BJ (cell line): Measurements from ENCODE around the gene SOX2. TPM values are rescaled to one million over a fixed set of nuclear protein-coding genes. Genes with fewer than 3 reads are reported as not detected.
"Not testable (repeated sequence)": the region's sequence is repeated elsewhere in the genome, so short reads cannot be mapped to it uniquely, and the experiment has no call there.

Experiments used
- CTCF ChIA-PET: fragments of 350-600 bp; formaldehyde crosslinking; extraction: SDS; loops from one replicate; lab custom pipeline; 2021; ENCODE audit warnings: antibody characterized with exemption, inconsistent platforms; lab: Yijun Ruan, JAX
- POLR2A ChIA-PET: fragments of 300-600 bp; sonication (Branson Sonifier 250); formaldehyde crosslinking; extraction: SDS; loops from one replicate; lab custom pipeline; 2021; ENCODE audit warnings: antibody characterized with exemption; lab: Charles Lee
- DNase-seq: peaks from one replicate; pipeline ENCODE4 v3.0.0-alpha.2; 2011; ENCODE audit warnings: low read depth
- H3K27me3 ChIP-seq: 2 replicates; pipeline ENCODE4 v1.6.0; 2011; ENCODE audit warnings: low read length; ENCODE audit not compliant: control insufficient read depth, insufficient read depth
- H3K36me3 ChIP-seq: 2 replicates; pipeline ENCODE4 v1.5.1; 2011; ENCODE audit warnings: low read length; ENCODE audit not compliant: control insufficient read depth, insufficient read depth
- H3K4me3 ChIP-seq: 2 replicates; pipeline ENCODE4 v1.5.1; 2011; ENCODE audit warnings: low read depth, mild to moderate bottlenecking, control low read depth, low read length
- polyA plus RNA-seq: library from polyadenylated mRNA; depleted of rRNA; stranded (reverse); fragments of >200 nt; gene quantifications from 2 replicates; pipeline ENCODE4 v1.2.3, GENCODE V29; 2011
- TF ChIP-seq, protein P1 (sequence below): IDR thresholded peaks from 2 replicates; pipeline ENCODE4 v1.5.1; 2011; ENCODE audit warnings: low read depth, mild to moderate bottlenecking, control low read depth, inconsistent platforms, low read length, moderate library complexity; ENCODE audit not compliant: insufficient read depth

The SOX2 gene
- polyA plus RNA-seq, 1 experiment: not detected

DNA sequence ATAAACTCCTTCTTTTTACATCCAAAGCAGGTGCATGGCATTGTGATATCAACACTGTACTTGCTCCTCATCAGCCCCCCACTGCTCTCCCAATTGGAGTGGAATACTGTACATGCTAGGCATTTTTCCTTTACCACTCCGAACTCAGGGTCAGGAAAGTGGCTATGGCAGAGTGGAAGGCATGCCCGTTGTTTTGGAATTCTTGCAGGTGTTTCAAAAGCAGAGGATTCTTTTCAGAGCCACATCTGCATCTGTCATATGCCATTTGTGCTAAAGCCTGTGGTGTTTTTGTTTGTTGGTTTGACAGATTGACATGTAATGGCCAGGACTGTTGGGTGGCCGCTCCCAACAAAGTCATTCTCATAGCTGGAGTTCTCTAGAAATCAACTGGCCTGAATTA, 41.7 kb downstream of the SOX2 start:
- no peaks in the 10 kb centered on the region for H3K27me3 ChIP-seq
- POLR2A ChIA-PET: no interaction called here
- DNase-seq: no peak
- TF ChIP-seq, protein P1, sequence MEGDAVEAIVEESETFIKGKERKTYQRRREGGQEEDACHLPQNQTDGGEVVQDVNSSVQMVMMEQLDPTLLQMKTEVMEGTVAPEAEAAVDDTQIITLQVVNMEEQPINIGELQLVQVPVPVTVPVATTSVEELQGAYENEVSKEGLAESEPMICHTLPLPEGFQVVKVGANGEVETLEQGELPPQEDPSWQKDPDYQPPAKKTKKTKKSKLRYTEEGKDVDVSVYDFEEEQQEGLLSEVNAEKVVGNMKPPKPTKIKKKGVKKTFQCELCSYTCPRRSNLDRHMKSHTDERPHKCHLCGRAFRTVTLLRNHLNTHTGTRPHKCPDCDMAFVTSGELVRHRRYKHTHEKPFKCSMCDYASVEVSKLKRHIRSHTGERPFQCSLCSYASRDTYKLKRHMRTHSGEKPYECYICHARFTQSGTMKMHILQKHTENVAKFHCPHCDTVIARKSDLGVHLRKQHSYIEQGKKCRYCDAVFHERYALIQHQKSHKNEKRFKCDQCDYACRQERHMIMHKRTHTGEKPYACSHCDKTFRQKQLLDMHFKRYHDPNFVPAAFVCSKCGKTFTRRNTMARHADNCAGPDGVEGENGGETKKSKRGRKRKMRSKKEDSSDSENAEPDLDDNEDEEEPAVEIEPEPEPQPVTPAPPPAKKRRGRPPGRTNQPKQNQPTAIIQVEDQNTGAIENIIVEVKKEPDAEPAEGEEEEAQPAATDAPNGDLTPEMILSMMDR: no peak
- CTCF ChIA-PET: no interaction called here
- H3K4me3 ChIP-seq: no peak overlapping the region
- H3K36me3 ChIP-seq: no peaks in the 10 kb centered on the region

DNA sequence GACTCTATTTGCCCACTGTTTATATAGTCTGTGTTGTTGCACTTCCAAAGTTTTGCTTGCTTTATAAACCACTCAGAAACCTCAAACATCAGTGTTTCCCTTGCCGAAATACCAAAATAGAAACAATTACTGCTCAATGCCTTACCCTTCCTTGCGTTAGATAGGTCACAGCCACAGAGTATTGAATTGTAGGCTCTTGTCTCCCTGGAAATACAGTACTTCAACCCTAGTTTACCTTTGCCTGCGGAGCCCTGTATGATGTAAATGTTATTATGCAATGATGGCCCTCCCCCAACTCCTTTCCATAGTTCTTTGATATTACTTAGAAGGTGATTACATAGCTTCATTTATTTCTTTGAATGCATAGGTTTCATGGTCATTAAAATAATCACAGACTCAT, 44.2 kb downstream of the SOX2 start:
- POLR2A ChIA-PET: no interaction called here
- CTCF ChIA-PET: no interaction called here
- H3K36me3 ChIP-seq: no peaks in the 10 kb centered on the region
- TF ChIP-seq, protein P1: no peak
- no peak for DNase-seq
- H3K4me3 ChIP-seq: no peak overlapping the region
- no peaks in the 10 kb centered on the region for H3K27me3 ChIP-seq

GRCh38 chr3:181756645-181757297, 45.0 kb downstream of the SOX2 start:
- TF ChIP-seq, protein P1: no peak
- ChIA-PET POLR2A (no interaction called here), CTCF (no interaction called here)
- Histone ChIP-seq H3K27me3 (no peaks in the 10 kb centered on the region), H3K36me3 (no peaks in the 10 kb centered on the region), H3K4me3 (no peak overlapping the region)
- no peak for DNase-seq

DNA sequence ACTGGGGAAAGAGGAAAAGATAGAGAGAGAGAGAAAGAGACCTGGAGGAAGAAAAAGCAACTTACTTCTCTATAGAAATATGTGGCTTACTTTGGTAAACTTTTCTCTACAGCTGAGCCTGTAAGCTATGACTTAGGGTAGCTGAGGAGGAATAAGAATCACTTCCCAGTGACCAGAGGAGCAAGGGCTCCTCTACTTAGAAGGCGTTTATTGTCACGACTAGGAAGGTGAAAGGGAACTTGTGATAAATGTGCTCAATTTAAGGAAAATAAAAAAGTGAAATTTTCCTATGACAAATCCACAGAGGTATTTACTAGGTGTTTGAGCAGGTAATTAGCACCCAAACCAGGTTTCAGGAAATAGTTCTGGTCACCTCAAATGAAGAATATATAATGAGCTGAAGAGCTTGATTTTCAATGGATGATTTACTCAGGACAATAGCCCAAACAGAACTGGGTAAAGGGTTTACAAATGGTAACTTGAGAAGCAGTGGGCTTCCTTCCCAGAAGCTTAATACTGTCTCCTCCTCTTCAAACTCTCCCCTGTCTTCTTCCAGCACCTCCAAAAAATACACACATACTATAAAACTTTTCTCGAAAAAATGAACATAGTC, 46.1 kb downstream of the SOX2 start:
- ChIA-PET POLR2A (no interaction called here), CTCF (no interaction called here)
- H3K36me3 ChIP-seq: no peaks in the 10 kb centered on the region
- TF ChIP-seq, protein P1: no peak
- no peak overlapping the region for H3K4me3 ChIP-seq
- H3K27me3 ChIP-seq: no peaks in the 10 kb centered on the region
- no peak for DNase-seq

DNA sequence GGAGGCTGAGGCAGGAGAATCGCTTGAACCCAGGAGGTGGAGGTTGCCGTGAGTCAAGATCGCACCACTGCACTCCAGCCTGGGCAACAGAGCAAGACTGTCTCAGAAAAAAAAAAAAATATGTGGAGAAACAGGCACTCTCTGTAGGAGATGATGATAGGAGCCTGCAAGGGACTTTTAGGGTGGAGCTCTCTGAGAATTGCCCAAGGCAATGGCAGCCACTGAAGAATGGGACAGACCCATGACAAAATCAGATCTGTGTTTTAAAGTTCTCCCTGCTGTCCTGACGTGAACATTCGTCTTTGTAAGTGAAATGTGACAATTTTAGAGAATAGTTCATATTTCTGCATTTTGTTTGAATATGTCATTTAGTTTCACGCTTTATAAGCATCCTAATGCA, 50.2 kb downstream of the SOX2 start:
- CTCF ChIA-PET: no interaction called here
- Histone ChIP-seq H3K36me3 (no peaks in the 10 kb centered on the region), H3K27me3 (no peaks in the 10 kb centered on the region), H3K4me3 (no peak overlapping the region)
- POLR2A ChIA-PET: no interaction called here
- TF ChIP-seq, protein P1: no peak
- no peak for DNase-seq

DNA sequence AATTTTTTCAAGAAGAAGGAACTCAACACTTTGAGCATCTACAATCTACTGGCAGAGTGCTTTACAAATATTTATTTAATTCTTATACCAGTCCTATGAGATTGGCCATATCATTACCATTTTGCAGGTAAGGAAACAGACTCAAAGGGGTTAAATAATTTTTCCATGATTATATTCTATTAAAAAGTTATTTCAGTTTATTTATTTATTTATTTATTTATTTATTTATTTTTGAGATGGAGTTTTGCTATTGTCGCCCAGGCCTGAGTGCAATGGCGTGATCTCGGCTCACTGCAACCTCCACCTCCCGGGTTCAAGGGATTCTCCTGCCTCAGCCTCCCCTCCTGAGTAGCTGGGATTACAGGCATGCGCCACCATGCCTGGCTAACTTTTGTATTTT, 52.3 kb downstream of the SOX2 start:
- H3K27me3 ChIP-seq, DNase-seq, H3K4me3 ChIP-seq, POLR2A ChIA-PET, H3K36me3 ChIP-seq: not testable (repeated sequence)
- CTCF ChIA-PET: interaction anchor here (0.7 to 0.9 kb wide), 2 partner anchors 25 to 26 kb away, joined by 3 read pairs; no protein-coding TSS in a partner anchor
